Measurements from ENCODE around the gene ZSCAN5A. TPM values are rescaled to one million over a fixed set of nuclear protein-coding genes. Genes with fewer than 3 reads are reported as not detected.
A peak's percentile ranks its signal among the peaks of the same experiment; 100 is the strongest.

ZSCAN5A gene
- polyA plus RNA-seq, 4 donors, result 5.4 to 10.4 (median 7.5) TPM

GRCh38 chr19:56321254-56321988, 6.8 kb upstream of the ZSCAN5A start:
- no peaks in the 10 kb centered on the region for H3K27me3 ChIP-seq (ENCODE audit: control insufficient read depth in 3 of 3, insufficient read depth in 3 of 3, low read length in 3 of 3)
- H3K4me1 ChIP-seq (ENCODE audit: control insufficient read depth in 3 of 3, insufficient read depth in 2 of 3, low read depth in 1 of 3, low read length in 2 of 3), result no peaks in the 10 kb centered on the region
- H3K27ac ChIP-seq (ENCODE audit: low read depth in 1 of 3, low read length in 2 of 3), result no peak overlapping the region
- FAIRE-seq, result no peak
- H3K4me3 ChIP-seq (ENCODE audit: low read depth in 1 of 3, low read length in 3 of 3), result no peak overlapping the region
- DNase-seq, result no peak
- 82 to 84% (median 83%) methylated on average over 8 of the region's 8 CpGs for WGBS, 3 donors
- no peaks in the 10 kb centered on the region for H3K9me3 ChIP-seq (ENCODE audit: control insufficient read depth in 2 of 2, insufficient read depth in 1 of 2, low read depth in 1 of 2, low read length in 1 of 2)
- H3K36me3 ChIP-seq (ENCODE audit: control insufficient read depth in 3 of 3, insufficient read depth in 2 of 3, low read depth in 1 of 3, low read length in 3 of 3), result no peaks in the 10 kb centered on the region

- FAIRE-seq (no peak), DNase-seq (no peak)
- no peaks in the 10 kb centered on the region for H3K36me3 ChIP-seq (ENCODE audit: control insufficient read depth in 3 of 3, insufficient read depth in 2 of 3, low read depth in 1 of 3, low read length in 3 of 3)
- H3K4me1 ChIP-seq (ENCODE audit: control insufficient read depth in 3 of 3, insufficient read depth in 2 of 3, low read depth in 1 of 3, low read length in 2 of 3), result peaks cover 0 to 3% (median 0%) of the 10 kb centered on the region in 3 donors
- H3K9me3 ChIP-seq (ENCODE audit: control insufficient read depth in 2 of 2, insufficient read depth in 1 of 2, low read depth in 1 of 2, low read length in 1 of 2), result no peaks in the 10 kb centered on the region
- WGBS, 3 donors, result 77 to 81% (median 78%) methylated on average over 3 of the region's 3 CpGs
- H3K4me3 ChIP-seq (ENCODE audit: low read depth in 1 of 3, low read length in 3 of 3), result no peak overlapping the region
- no peak overlapping the region for H3K27ac ChIP-seq (ENCODE audit: low read depth in 1 of 3, low read length in 2 of 3)
- no peaks in the 10 kb centered on the region for H3K27me3 ChIP-seq (ENCODE audit: control insufficient read depth in 3 of 3, insufficient read depth in 3 of 3, low read length in 3 of 3)
Measured at GRCh38 chr19:56319991-56320390, 5.4 kb upstream of the ZSCAN5A start.

GRCh38 chr19:56317749-56318148, 3.1 kb upstream of the ZSCAN5A start:
- 42 to 63% (median 55%) methylated on average over 2 of the region's 2 CpGs for WGBS, 3 donors
- Histone ChIP-seq H3K9me3 (ENCODE audit: control insufficient read depth in 2 of 2, insufficient read depth in 1 of 2, low read depth in 1 of 2, low read length in 1 of 2) (no peaks in the 10 kb centered on the region), H3K27me3 (ENCODE audit: control insufficient read depth in 3 of 3, insufficient read depth in 3 of 3, low read length in 3 of 3) (no peaks in the 10 kb centered on the region), H3K27ac (ENCODE audit: low read depth in 1 of 3, low read length in 2 of 3) (no peak overlapping the region), H3K4me3 (ENCODE audit: low read depth in 1 of 3, low read length in 3 of 3) (no peak overlapping the region), H3K4me1 (ENCODE audit: control insufficient read depth in 3 of 3, insufficient read depth in 2 of 3, low read depth in 1 of 3, low read length in 2 of 3) (peaks cover 0 to 7% (median 0%) of the 10 kb centered on the region in 3 donors), H3K36me3 (ENCODE audit: control insufficient read depth in 3 of 3, insufficient read depth in 2 of 3, low read depth in 1 of 3, low read length in 3 of 3) (no peaks in the 10 kb centered on the region)
- DNase-seq, result no peak
- no peak for FAIRE-seq

GRCh38 chr19:56316728-56317127, 2.1 kb upstream of the ZSCAN5A start:
- Histone ChIP-seq H3K36me3 (ENCODE audit: control insufficient read depth in 3 of 3, insufficient read depth in 2 of 3, low read depth in 1 of 3, low read length in 3 of 3) (no peaks in the 10 kb centered on the region), H3K27me3 (ENCODE audit: control insufficient read depth in 3 of 3, insufficient read depth in 3 of 3, low read length in 3 of 3) (no peaks in the 10 kb centered on the region), H3K4me3 (ENCODE audit: low read depth in 1 of 3, low read length in 3 of 3) (no peak overlapping the region), H3K27ac (ENCODE audit: low read depth in 1 of 3, low read length in 2 of 3) (no peak overlapping the region), H3K9me3 (ENCODE audit: control insufficient read depth in 2 of 2, insufficient read depth in 1 of 2, low read depth in 1 of 2, low read length in 1 of 2) (no peaks in the 10 kb centered on the region), H3K4me1 (ENCODE audit: control insufficient read depth in 3 of 3, insufficient read depth in 2 of 3, low read depth in 1 of 3, low read length in 2 of 3) (peaks cover 0 to 7% (median 0%) of the 10 kb centered on the region in 3 donors)
- FAIRE-seq, result no peak
- DNase-seq, result no peak
- WGBS, 3 donors, result 76 to 93% (median 93%) methylated on average over 5 of the region's 5 CpGs

- peaks cover 0 to 7% (median 0%) of the 10 kb centered on the region in 3 donors for H3K4me1 ChIP-seq (ENCODE audit: control insufficient read depth in 3 of 3, insufficient read depth in 2 of 3, low read depth in 1 of 3, low read length in 2 of 3)
- peaks cover 0 to 2% (median 0%) of the 10 kb centered on the region in 3 donors for H3K36me3 ChIP-seq (ENCODE audit: control insufficient read depth in 3 of 3, insufficient read depth in 2 of 3, low read depth in 1 of 3, low read length in 3 of 3)
- H3K27me3 ChIP-seq (ENCODE audit: control insufficient read depth in 3 of 3, insufficient read depth in 3 of 3, low read length in 3 of 3), result no peaks in the 10 kb centered on the region
- H3K9me3 ChIP-seq (ENCODE audit: control insufficient read depth in 2 of 2, insufficient read depth in 1 of 2, low read depth in 1 of 2, low read length in 1 of 2), result no peaks in the 10 kb centered on the region
- no peak for FAIRE-seq
- H3K27ac ChIP-seq (ENCODE audit: low read depth in 1 of 3, low read length in 2 of 3), result peak overlapping the region; percentile 89 to 95 (median 90)
- DNase-seq, result peak; percentile 99
- WGBS, 3 donors, result 2 to 4% (median 3%) methylated on average over 36 to 37 of the region's 37 CpGs
- peak overlapping the region; percentile 48 to 71 (median 70) for H3K4me3 ChIP-seq (ENCODE audit: low read depth in 1 of 3, low read length in 3 of 3)
Measured at GRCh38 chr19:56315077-56315828, 614 bp upstream of the ZSCAN5A start.

- peaks cover 0 to 7% (median 0%) of the 10 kb centered on the region in 3 donors for H3K4me1 ChIP-seq (ENCODE audit: control insufficient read depth in 3 of 3, insufficient read depth in 2 of 3, low read depth in 1 of 3, low read length in 2 of 3)
- FAIRE-seq (no peak), DNase-seq (no peak)
- WGBS, 3 donors, result 0 to 1% (median 1%) methylated on average over 9 of the region's 9 CpGs
- peak overlapping the region; percentile 48 to 71 (median 70) for H3K4me3 ChIP-seq (ENCODE audit: low read depth in 1 of 3, low read length in 3 of 3)
- H3K9me3 ChIP-seq (ENCODE audit: control insufficient read depth in 2 of 2, insufficient read depth in 1 of 2, low read depth in 1 of 2, low read length in 1 of 2), result no peaks in the 10 kb centered on the region
- H3K27ac ChIP-seq (ENCODE audit: low read depth in 1 of 3, low read length in 2 of 3), result peak overlapping the region; percentile 86 to 95 (median 89)
- no peaks in the 10 kb centered on the region for H3K27me3 ChIP-seq (ENCODE audit: control insufficient read depth in 3 of 3, insufficient read depth in 3 of 3, low read length in 3 of 3)
- peaks cover 0 to 11% (median 0%) of the 10 kb centered on the region in 3 donors for H3K36me3 ChIP-seq (ENCODE audit: control insufficient read depth in 3 of 3, insufficient read depth in 2 of 3, low read depth in 1 of 3, low read length in 3 of 3)
Measured at GRCh38 chr19:56314018-56314380, 640 bp downstream of the ZSCAN5A start.

GRCh38 chr19:56312787-56313657, 1.6 kb downstream of the ZSCAN5A start:
- DNase-seq, result no peak
- Histone ChIP-seq H3K27ac (ENCODE audit: low read depth in 1 of 3, low read length in 2 of 3) (no peak overlapping the region), H3K9me3 (ENCODE audit: control insufficient read depth in 2 of 2, insufficient read depth in 1 of 2, low read depth in 1 of 2, low read length in 1 of 2) (no peaks in the 10 kb centered on the region), H3K4me3 (ENCODE audit: low read depth in 1 of 3, low read length in 3 of 3) (no peak overlapping the region), H3K36me3 (ENCODE audit: control insufficient read depth in 3 of 3, insufficient read depth in 2 of 3, low read depth in 1 of 3, low read length in 3 of 3) (peaks cover 0 to 11% (median 0%) of the 10 kb centered on the region in 3 donors), H3K27me3 (ENCODE audit: control insufficient read depth in 3 of 3, insufficient read depth in 3 of 3, low read length in 3 of 3) (no peaks in the 10 kb centered on the region), H3K4me1 (ENCODE audit: control insufficient read depth in 3 of 3, insufficient read depth in 2 of 3, low read depth in 1 of 3, low read length in 2 of 3) (peaks cover 0 to 7% (median 0%) of the 10 kb centered on the region in 3 donors)
- 75 to 90% (median 85%) methylated on average over 10 of the region's 10 CpGs for WGBS, 3 donors
- FAIRE-seq, result no peak

GRCh38 chr19:56312342-56312741, 2.3 kb downstream of the ZSCAN5A start:
- Histone ChIP-seq H3K27me3 (ENCODE audit: control insufficient read depth in 3 of 3, insufficient read depth in 3 of 3, low read length in 3 of 3) (no peaks in the 10 kb centered on the region), H3K36me3 (ENCODE audit: control insufficient read depth in 3 of 3, insufficient read depth in 2 of 3, low read depth in 1 of 3, low read length in 3 of 3) (peaks cover 0 to 11% (median 0%) of the 10 kb centered on the region in 3 donors), H3K9me3 (ENCODE audit: control insufficient read depth in 2 of 2, insufficient read depth in 1 of 2, low read depth in 1 of 2, low read length in 1 of 2) (no peaks in the 10 kb centered on the region), H3K4me1 (ENCODE audit: control insufficient read depth in 3 of 3, insufficient read depth in 2 of 3, low read depth in 1 of 3, low read length in 2 of 3) (peaks cover 0 to 7% (median 0%) of the 10 kb centered on the region in 3 donors), H3K4me3 (ENCODE audit: low read depth in 1 of 3, low read length in 3 of 3) (no peak overlapping the region), H3K27ac (ENCODE audit: low read depth in 1 of 3, low read length in 2 of 3) (no peak overlapping the region)
- DNase-seq (no peak), FAIRE-seq (no peak)
- 67 to 92% (median 87%) methylated on average over 4 of the region's 4 CpGs for WGBS, 3 donors
